HUES6 (cell line): ENCODE measurements around the gene CCL19.

ENCODE experiments used
- H3K27ac ChIP-seq: 2 replicates; pipeline ENCODE4 v1.7.0; 2013; ENCODE audit warnings: low read depth, mild to moderate bottlenecking, low read length, inconsistent platforms
- H3K27me3 ChIP-seq: 2 replicates; pipeline ENCODE4 v1.6.1; 2013; ENCODE audit warnings: low read length; ENCODE audit not compliant: control insufficient read depth, insufficient read depth
- H3K36me3 ChIP-seq: 2 replicates; pipeline ENCODE4 v1.6.1; 2013; ENCODE audit warnings: low read length; ENCODE audit not compliant: control insufficient read depth, insufficient read depth
- H3K4me1 ChIP-seq: 2 replicates; pipeline ENCODE4 v1.6.1; 2013; ENCODE audit warnings: low read length; ENCODE audit not compliant: control insufficient read depth, insufficient read depth
- H3K4me3 ChIP-seq: 2 replicates; pipeline ENCODE4 v1.5.1; 2013; ENCODE audit warnings: low read depth, low read length
- H3K9ac ChIP-seq: one replicate; pipeline ENCODE4 v1.6.1; 2013; ENCODE audit warnings: mild to moderate bottlenecking, low read length
- H3K9me3 ChIP-seq: 2 replicates; pipeline ENCODE4 v1.6.1; 2013; ENCODE audit warnings: low read depth, low read length; ENCODE audit not compliant: control insufficient read depth, insufficient read depth

CCL19 gene

GRCh38 chr9:34693560-34693959 lies 2.5 kb upstream of the CCL19 start:
- no peaks in the 10 kb centered on the region for H3K9me3 ChIP-seq
- peaks cover 10% of the 10 kb centered on the region for H3K27me3 ChIP-seq
- H3K9ac ChIP-seq: no peak overlapping the region
- no peaks in the 10 kb centered on the region for H3K4me1 ChIP-seq
- H3K4me3 ChIP-seq: no peak overlapping the region
- H3K36me3 ChIP-seq: no peaks in the 10 kb centered on the region
- no peak overlapping the region for H3K27ac ChIP-seq

GRCh38 chr9:34691936-34692315 lies 850 bp upstream of the CCL19 start:
- Histone ChIP-seq H3K4me3 (no peak overlapping the region), H3K9me3 (no peaks in the 10 kb centered on the region), H3K27ac (no peak overlapping the region), H3K4me1 (peaks cover 7% of the 10 kb centered on the region), H3K9ac (no peak overlapping the region), H3K36me3 (no peaks in the 10 kb centered on the region), H3K27me3 (peaks cover 4% of the 10 kb centered on the region; the same call in 1 of the 2 replicates)

GRCh38 chr9:34689512-34689911 lies 1.6 kb downstream of the CCL19 start:
- H3K4me1 ChIP-seq: peaks cover 11% of the 10 kb centered on the region
- H3K4me3 ChIP-seq: no peak overlapping the region
- H3K9me3 ChIP-seq: no peaks in the 10 kb centered on the region
- no peak overlapping the region for H3K27ac ChIP-seq
- H3K9ac ChIP-seq: no peak overlapping the region
- no peaks in the 10 kb centered on the region for H3K36me3 ChIP-seq
- no peaks in the 10 kb centered on the region for H3K27me3 ChIP-seq

- no peak overlapping the region for H3K27ac ChIP-seq
- H3K4me3 ChIP-seq: no peak overlapping the region
- no peaks in the 10 kb centered on the region for H3K9me3 ChIP-seq
- no peaks in the 10 kb centered on the region for H3K27me3 ChIP-seq
- H3K4me1 ChIP-seq: peaks cover 11% of the 10 kb centered on the region
- H3K9ac ChIP-seq: no peak overlapping the region
- no peaks in the 10 kb centered on the region for H3K36me3 ChIP-seq
These were observed 2.0 kb downstream of the CCL19 start for GRCh38 chr9:34689116-34689470.

GRCh38 chr9:34688329-34689115 lies 2.6 kb downstream of the CCL19 start:
- no peak overlapping the region for H3K4me3 ChIP-seq
- peaks cover 11% of the 10 kb centered on the region for H3K4me1 ChIP-seq
- H3K9me3 ChIP-seq: no peaks in the 10 kb centered on the region
- no peaks in the 10 kb centered on the region for H3K27me3 ChIP-seq
- H3K27ac ChIP-seq: no peak overlapping the region
- no peaks in the 10 kb centered on the region for H3K36me3 ChIP-seq
- no peak overlapping the region for H3K9ac ChIP-seq

GRCh38 chr9:34687276-34688030 lies 3.6 kb downstream of the CCL19 start:
- Histone ChIP-seq H3K9ac (no peak overlapping the region), H3K27me3 (no peaks in the 10 kb centered on the region), H3K27ac (no peak overlapping the region), H3K4me3 (no peak overlapping the region), H3K4me1 (peaks cover 11% of the 10 kb centered on the region), H3K36me3 (no peaks in the 10 kb centered on the region), H3K9me3 (no peaks in the 10 kb centered on the region)

- Histone ChIP-seq H3K27me3 (no peaks in the 10 kb centered on the region), H3K9ac (no peak overlapping the region), H3K4me3 (no peak overlapping the region), H3K36me3 (no peaks in the 10 kb centered on the region), H3K9me3 (no peaks in the 10 kb centered on the region), H3K27ac (no peak overlapping the region), H3K4me1 (peaks cover 11% of the 10 kb centered on the region)
These were observed 4.3 kb downstream of the CCL19 start for GRCh38 chr9:34686732-34687131.

- Histone ChIP-seq H3K9me3 (no peaks in the 10 kb centered on the region), H3K27ac (no peak overlapping the region), H3K4me1 (peaks cover 11% of the 10 kb centered on the region), H3K27me3 (no peaks in the 10 kb centered on the region), H3K9ac (no peak overlapping the region), H3K36me3 (no peaks in the 10 kb centered on the region), H3K4me3 (no peak overlapping the region)
These were observed 4.8 kb downstream of the CCL19 start for GRCh38 chr9:34686231-34686630.

- Histone ChIP-seq H3K9ac (no peak overlapping the region), H3K27me3 (no peaks in the 10 kb centered on the region), H3K27ac (no peak overlapping the region), H3K4me1 (peaks cover 11% of the 10 kb centered on the region), H3K36me3 (no peaks in the 10 kb centered on the region), H3K9me3 (no peaks in the 10 kb centered on the region), H3K4me3 (no peak overlapping the region)
These were observed 5.5 kb downstream of the CCL19 start for GRCh38 chr9:34685591-34685990.

- Histone ChIP-seq H3K4me1 (peaks cover 11% of the 10 kb centered on the region), H3K27ac (no peak overlapping the region), H3K27me3 (no peaks in the 10 kb centered on the region), H3K36me3 (no peaks in the 10 kb centered on the region), H3K4me3 (no peak overlapping the region), H3K9ac (no peak overlapping the region), H3K9me3 (no peaks in the 10 kb centered on the region)
These were observed 6.3 kb downstream of the CCL19 start for GRCh38 chr9:34684816-34685215.

- Histone ChIP-seq H3K9me3 (no peaks in the 10 kb centered on the region), H3K4me3 (no peak overlapping the region)
These were observed 6.9 kb downstream of the CCL19 start for GRCh38 chr9:34684145-34684544.

More at GRCh38 chr9:34684145-34684544, 6.9 kb downstream of the CCL19 start:
- H3K36me3 ChIP-seq: no peaks in the 10 kb centered on the region
- no peak overlapping the region for H3K9ac ChIP-seq
- no peaks in the 10 kb centered on the region for H3K27me3 ChIP-seq
- H3K27ac ChIP-seq: no peak overlapping the region
- peaks cover 11% of the 10 kb centered on the region for H3K4me1 ChIP-seq
